ENCODE measurements around the gene MUC22.
"Not testable (repeated sequence)": the region's sequence is repeated elsewhere in the genome, so short reads cannot be mapped to it uniquely, and the experiment has no call there.

MUC22 gene

GRCh38 chr6:31010393-31011060, at the start of gene MUC22:
MUC22 (plus strand) TSS chr6:31010474; CDS start chr6:31010707, 233 bp downstream.
- no peak for DNase-seq

DNA sequence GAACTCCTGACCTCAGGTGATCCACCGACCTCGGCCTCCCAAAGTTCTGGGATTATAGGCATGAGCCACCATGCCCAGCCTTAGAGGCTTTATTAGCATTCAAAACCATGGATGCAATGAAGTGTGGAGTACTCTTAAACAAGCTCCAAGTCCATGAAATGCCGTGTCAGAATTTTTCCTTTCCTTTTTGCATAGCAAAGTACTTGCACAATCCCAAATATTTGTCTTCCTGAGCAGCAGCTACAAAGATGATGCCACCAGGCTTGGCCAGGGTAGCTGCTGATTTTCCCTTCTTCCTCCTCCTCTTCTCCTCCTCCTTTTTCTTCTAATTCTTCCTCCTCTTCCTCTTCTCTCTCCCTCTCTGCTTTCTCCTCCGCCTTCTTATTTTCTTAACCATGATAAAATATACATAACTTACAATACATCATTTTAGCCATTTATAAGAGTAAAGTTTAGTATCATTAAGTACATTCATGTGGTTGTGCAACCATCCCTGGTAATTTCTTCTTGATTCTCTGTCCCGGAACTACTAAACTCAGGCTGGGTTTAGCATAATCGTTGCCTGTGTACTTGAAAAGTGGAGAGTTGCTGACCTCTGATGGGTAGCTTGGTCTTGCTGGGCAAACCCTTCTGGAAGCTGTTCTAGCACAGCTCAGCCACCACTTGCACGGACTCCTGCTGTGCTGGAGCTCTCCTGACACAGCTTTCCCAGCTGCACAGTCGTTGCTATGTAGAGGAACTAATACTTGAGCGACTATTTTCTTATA, 49.2 kb upstream of the MUC22 start:
- DNase-seq = no peak

GRCh38 chr6:30962716-30963115, 47.6 kb upstream of the MUC22 start:
- no peak for DNase-seq

GRCh38 chr6:30963641-30964040, 46.6 kb upstream of the MUC22 start:
- DNase-seq = no peak

DNA sequence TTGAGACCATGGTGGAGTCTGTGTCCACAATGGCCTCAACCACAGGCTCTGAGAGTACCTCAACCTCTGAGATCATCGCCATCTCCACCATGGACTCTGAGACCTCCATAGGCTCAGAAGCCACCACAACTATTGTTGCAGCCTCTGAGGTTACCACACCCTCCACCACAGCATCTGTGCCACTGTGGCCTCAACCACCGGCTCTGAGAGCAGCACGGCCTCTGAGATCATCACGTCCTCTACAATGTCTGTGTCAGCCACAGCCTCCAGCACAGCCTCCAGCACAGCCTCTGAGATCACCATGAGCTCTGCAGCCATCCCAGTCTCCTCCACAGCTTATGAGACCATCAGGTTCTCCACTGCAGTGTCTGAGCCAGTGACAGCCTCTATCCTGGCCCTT, 46.2 kb upstream of the MUC22 start:
- no peak for DNase-seq

- no peak for DNase-seq
Observed at GRCh38 chr6:30965140-30965601, 45.1 kb upstream of the MUC22 start.

DNA sequence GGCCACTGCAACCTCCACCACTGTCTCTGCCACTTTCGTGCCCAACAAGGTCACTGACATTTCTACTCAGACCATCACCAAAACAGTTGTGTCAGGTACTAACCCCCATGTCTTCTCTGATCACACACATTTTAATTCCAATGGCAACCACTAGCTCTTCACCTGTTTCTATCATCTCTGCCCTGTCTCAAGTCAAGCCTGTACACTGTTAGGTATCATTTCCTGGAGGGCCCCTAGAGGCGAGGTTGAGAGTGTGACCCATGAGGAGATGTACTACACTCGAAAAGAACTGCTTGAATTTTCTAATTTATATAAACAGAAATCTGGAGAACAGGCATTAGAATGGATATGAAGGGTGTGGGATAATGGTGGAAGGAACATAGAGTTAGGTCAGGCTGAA, 44.1 kb upstream of the MUC22 start:
- no peak for DNase-seq

GRCh38 chr6:30969171-30969570, 41.1 kb upstream of the MUC22 start:
- DNase-seq = not testable (repeated sequence)

DNA sequence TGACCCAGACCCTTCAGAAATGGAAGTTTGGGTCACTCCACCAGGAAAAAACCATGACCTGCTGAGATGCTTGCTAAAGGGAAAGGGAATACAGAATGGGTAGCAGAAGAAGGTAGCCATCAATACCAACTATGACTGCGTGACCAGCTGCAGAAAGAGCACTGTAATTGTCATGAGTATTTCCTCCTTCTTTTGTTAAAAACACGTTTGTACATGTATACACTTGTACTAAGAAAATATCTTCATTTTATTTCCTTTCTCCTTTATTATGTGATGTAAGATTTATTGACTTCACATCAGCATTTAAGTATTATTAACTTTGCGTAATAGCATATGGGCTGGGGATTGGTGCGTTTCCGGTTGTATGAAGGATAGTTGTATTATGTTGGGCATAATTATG, 39.3 kb upstream of the MUC22 start:
- no peak for DNase-seq

DNA sequence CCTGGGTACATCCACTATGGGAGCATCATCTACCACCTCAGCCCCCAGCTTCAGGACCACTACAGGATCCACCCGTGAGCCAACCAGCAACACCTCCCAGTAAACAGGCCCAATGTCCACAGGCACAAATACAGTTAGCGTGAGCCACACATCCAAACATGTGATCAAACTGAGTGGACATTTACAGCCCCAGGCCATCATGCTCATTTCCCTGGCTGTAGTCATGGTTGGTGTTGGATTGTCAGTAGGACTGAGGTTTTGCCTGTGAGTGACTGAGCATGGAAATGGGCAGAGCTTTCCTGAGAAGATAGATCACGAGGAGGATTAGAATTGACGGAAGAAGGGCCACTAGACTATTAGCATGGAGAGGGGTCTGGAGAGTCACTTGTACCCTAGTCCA, 37.5 kb upstream of the MUC22 start:
- DNase-seq = no peak

- no peak for DNase-seq
Observed at GRCh38 chr6:30974490-30975252, 35.6 kb upstream of the MUC22 start.

- no peak for DNase-seq
Observed at GRCh38 chr6:30979141-30979540, 31.1 kb upstream of the MUC22 start.

- DNase-seq = no peak
Observed at GRCh38 chr6:30979690-30980089, 30.6 kb upstream of the MUC22 start.

GRCh38 chr6:30981942-30982772, 28.1 kb upstream of the MUC22 start:
- DNase-seq = no peak

- DNase-seq = no peak
Observed at GRCh38 chr6:30983439-30983838, 26.8 kb upstream of the MUC22 start, which contains the start of gene MUC21. MUC21 (plus strand) TSS chr6:30983718; CDS start chr6:30983959, 241 bp downstream.

DNA sequence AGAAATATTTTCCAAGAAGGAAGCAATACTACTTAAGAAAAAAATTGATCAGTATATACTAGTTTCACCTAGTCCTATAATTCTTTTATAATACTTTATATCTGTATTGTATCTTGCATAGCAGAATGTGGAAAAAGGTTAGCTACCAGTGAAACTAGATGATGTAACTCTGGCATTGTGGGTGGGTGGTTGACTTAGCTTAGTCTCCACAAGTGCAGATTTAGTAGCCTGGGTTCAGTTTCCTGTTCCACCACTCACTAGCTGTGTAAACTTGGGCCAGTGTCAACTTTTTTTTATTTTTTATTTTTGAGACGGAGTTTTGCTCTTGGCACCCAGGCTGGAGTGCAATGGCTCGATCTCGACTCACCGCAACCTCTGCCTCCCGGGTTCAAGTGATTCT, 24.8 kb upstream of the MUC22 start:
- DNase-seq = no peak

- DNase-seq = no peak
Observed at GRCh38 chr6:30987304-30987703, 23.0 kb upstream of the MUC22 start.

GRCh38 chr6:30988209-30988825, 22.0 kb upstream of the MUC22 start:
- no peak for DNase-seq

DNA sequence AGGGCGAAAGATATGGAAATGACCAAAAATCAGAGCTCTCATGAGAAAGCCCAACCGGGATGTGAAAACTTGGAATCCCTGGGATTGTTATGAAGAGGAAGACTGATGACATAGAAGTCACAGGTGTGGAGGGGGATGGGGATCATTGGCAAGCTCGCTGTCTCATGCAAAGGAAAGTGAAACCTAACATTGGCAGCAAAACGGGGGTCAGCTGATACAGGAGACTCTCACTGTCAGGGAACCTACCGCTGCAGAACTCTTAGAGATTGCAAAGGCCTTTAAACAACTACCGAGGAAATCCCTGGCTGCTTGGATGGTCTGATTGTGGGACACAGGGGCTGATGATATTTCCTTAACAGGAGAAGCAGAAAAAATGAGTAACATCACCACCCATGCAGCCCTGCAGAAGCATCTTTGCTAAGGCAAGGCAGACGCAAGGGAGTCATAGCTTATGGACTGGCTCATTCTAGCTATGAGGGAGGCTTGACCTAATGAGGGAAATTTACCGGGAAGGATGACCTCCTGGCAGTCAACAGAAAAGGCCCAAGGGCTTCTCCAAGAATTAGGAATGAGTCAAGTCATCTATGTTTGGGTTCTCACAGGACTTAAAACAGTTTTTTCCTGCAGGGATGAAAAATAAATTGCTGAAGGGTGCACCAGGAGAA, 19.7 kb upstream of the MUC22 start:
- no peak for DNase-seq

DNA sequence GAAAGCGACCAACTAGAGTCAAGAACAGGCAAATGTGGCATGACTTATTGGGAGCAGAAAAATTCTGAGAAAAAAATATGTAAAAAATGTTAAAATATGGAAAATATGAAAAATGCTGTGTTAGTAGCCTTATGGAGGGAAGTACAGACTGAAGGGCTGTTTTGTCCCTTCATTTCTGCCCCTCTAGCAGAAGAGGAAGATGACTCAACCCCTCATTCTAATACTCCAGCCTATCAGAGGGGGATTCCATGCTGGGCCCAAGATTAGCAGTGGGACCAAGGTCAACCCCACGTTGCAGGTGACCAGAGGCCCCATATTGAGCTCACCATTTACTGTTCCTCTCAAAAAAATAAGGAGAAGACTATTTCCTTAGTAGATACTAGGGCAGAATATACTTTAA, 18.4 kb upstream of the MUC22 start:
- no peak for DNase-seq

DNA sequence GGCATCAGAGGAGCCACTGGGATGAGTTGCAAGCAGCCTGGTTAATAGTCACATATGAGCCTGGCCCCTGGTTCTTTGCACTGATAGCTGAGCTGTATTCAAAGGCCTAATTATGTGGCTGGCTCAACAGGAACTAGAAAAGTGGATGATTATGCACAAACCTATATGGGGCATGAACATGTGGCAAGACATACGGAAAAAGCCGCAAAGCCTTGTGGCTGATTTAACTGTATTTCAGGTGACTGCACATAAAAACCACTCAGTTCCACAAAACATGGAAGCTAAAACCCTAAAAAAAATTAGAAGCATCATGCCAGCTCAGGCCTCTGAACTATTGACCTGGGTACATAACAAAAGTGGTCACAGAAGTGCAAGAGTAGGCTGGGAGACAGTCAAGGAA, 13.0 kb upstream of the MUC22 start:
- no peak for DNase-seq

- DNase-seq = no peak
Observed at GRCh38 chr6:30998785-30999184, 11.5 kb upstream of the MUC22 start.

Data from NCI-H1694 treated with DMSO at 0.1 percent for 48 hours (cell line).